NCI-H146 (cell line): ENCODE data around the gene PRKCZ.
"Not testable (repeated sequence)": the region's sequence is repeated elsewhere in the genome, so short reads cannot be mapped to it uniquely, and the experiment has no call there.

ENCODE experiments used
- DNase-seq: peaks from one replicate; lab custom pipeline; 2025; lab: John Stamatoyannopoulos, UW

PRKCZ gene

GRCh38 chr1:2101531-2101930, 51.3 kb downstream of the PRKCZ start:
- DNase-seq, result no peak

- no peak for DNase-seq
These were observed 51.7 kb downstream of the PRKCZ start for GRCh38 chr1:2101946-2102345.

GRCh38 chr1:2102753-2103152, 52.5 kb downstream of the PRKCZ start:
- no peak for DNase-seq

- no peak for DNase-seq
These were observed 53.2 kb downstream of the PRKCZ start for GRCh38 chr1:2103266-2103900.

GRCh38 chr1:2103901-2104590, 53.8 kb downstream of the PRKCZ start:
- no peak for DNase-seq

GRCh38 chr1:2104621-2105427, 54.6 kb downstream of the PRKCZ start:
- no peak for DNase-seq

GRCh38 chr1:2105781-2106524, 55.7 kb downstream of the PRKCZ start:
- no peak for DNase-seq

GRCh38 chr1:2106659-2107405, 56.6 kb downstream of the PRKCZ start:
- no peak for DNase-seq

- no peak for DNase-seq
These were observed 57.5 kb downstream of the PRKCZ start for GRCh38 chr1:2107586-2108212.

GRCh38 chr1:2108213-2108876, 58.1 kb downstream of the PRKCZ start:
- DNase-seq, result no peak

- DNase-seq, result no peak
These were observed 58.8 kb downstream of the PRKCZ start for GRCh38 chr1:2108877-2109580.

GRCh38 chr1:2109581-2110021, 59.4 kb downstream of the PRKCZ start:
- DNase-seq, result no peak

- no peak for DNase-seq
These were observed 60.1 kb downstream of the PRKCZ start for GRCh38 chr1:2110191-2110737.

- DNase-seq, result no peak
These were observed 60.8 kb downstream of the PRKCZ start for GRCh38 chr1:2110738-2111673.

GRCh38 chr1:2111674-2112035, 61.4 kb downstream of the PRKCZ start:
- DNase-seq, result no peak

- no peak for DNase-seq
These were observed 62.1 kb downstream of the PRKCZ start for GRCh38 chr1:2112280-2112701.

- no peak for DNase-seq
These were observed 63.5 kb downstream of the PRKCZ start for GRCh38 chr1:2113620-2114135.

GRCh38 chr1:2114635-2115007, 64.4 kb downstream of the PRKCZ start:
- DNase-seq, result not testable (repeated sequence)
